ENCODE results near the gene CCN2.

Gene CCN2

GRCh38 chr6:131937703-131938631 lies 13.2 kb downstream of the CCN2 start:
- no peak overlapping the region for H2AFZ ChIP-seq (ENCODE audit: low read depth, low read length)
- no peaks in the 10 kb centered on the region for H3K9me3 ChIP-seq (ENCODE audit: insufficient read depth, low read length)
- no peaks in the 10 kb centered on the region for H3K27me3 ChIP-seq (ENCODE audit: low read depth, low read length)
- H3K4me1 ChIP-seq (ENCODE audit: low read length): no peaks in the 10 kb centered on the region
- TF ChIP-seq, protein P1, sequence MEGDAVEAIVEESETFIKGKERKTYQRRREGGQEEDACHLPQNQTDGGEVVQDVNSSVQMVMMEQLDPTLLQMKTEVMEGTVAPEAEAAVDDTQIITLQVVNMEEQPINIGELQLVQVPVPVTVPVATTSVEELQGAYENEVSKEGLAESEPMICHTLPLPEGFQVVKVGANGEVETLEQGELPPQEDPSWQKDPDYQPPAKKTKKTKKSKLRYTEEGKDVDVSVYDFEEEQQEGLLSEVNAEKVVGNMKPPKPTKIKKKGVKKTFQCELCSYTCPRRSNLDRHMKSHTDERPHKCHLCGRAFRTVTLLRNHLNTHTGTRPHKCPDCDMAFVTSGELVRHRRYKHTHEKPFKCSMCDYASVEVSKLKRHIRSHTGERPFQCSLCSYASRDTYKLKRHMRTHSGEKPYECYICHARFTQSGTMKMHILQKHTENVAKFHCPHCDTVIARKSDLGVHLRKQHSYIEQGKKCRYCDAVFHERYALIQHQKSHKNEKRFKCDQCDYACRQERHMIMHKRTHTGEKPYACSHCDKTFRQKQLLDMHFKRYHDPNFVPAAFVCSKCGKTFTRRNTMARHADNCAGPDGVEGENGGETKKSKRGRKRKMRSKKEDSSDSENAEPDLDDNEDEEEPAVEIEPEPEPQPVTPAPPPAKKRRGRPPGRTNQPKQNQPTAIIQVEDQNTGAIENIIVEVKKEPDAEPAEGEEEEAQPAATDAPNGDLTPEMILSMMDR (IDR thresholded peaks at IDR 0.05; ENCODE audit: low read depth, low read length): no peak
- no peak for TF ChIP-seq EZH2phosphoT487 (IDR thresholded peaks at IDR 0.05; ENCODE audit: low read depth)
- no peaks in the 10 kb centered on the region for H3K36me3 ChIP-seq (replicated peaks; ENCODE audit: low read depth, low read length)
- no peak overlapping the region for H3K4me2 ChIP-seq (ENCODE audit: low read length)
- H4K20me1 ChIP-seq (ENCODE audit: insufficient read depth, low read length): no peaks in the 10 kb centered on the region
- no peak overlapping the region for H3K4me3 ChIP-seq (ENCODE audit: low read length)
- no peak overlapping the region for H3K27ac ChIP-seq (ENCODE audit: low read length)
- no peaks in the 10 kb centered on the region for H3K79me2 ChIP-seq (ENCODE audit: low read length)
- H3K9ac ChIP-seq (ENCODE audit: low read length): no peak overlapping the region

DNA sequence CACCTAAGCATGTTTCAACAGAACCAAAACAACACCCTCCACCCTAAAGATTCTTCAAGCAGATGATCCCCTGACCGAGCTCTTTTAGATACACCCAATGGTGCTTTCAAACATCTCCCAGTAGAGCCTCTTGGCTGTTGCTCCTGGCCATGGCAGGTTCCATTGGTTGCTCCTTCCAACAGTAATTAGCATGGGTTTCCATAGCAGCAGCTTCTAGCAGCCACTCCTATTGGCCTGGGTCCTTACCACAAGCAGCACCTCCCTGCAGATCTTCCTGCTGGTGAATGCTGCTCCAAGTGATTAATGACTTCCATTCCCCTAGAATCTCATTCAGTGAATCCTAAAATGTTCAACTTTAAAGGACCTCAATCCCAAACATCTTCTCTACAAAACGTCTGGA lies 13.9 kb downstream of the CCN2 start:
- Histone ChIP-seq H3K9ac (ENCODE audit: low read length) (no peak overlapping the region), H3K36me3 (replicated peaks; ENCODE audit: low read depth, low read length) (no peaks in the 10 kb centered on the region), H3K79me2 (ENCODE audit: low read length) (no peaks in the 10 kb centered on the region), H3K9me3 (ENCODE audit: insufficient read depth, low read length) (no peaks in the 10 kb centered on the region), H3K4me3 (ENCODE audit: low read length) (no peak overlapping the region), H3K27me3 (ENCODE audit: low read depth, low read length) (no peaks in the 10 kb centered on the region), H3K27ac (ENCODE audit: low read length) (no peak overlapping the region), H4K20me1 (ENCODE audit: insufficient read depth, low read length) (no peaks in the 10 kb centered on the region), H2AFZ (ENCODE audit: low read depth, low read length) (no peak overlapping the region), H3K4me1 (ENCODE audit: low read length) (no peaks in the 10 kb centered on the region), H3K4me2 (ENCODE audit: low read length) (no peak overlapping the region)
- TF ChIP-seq, protein P1 (IDR thresholded peaks at IDR 0.05; ENCODE audit: low read depth, low read length): no peak
- no peak for TF ChIP-seq EZH2phosphoT487 (IDR thresholded peaks at IDR 0.05; ENCODE audit: low read depth)

GRCh38 chr6:131936156-131936555 lies 15.0 kb downstream of the CCN2 start:
- Histone ChIP-seq H3K27ac (ENCODE audit: low read length) (no peak overlapping the region), H3K4me3 (ENCODE audit: low read length) (no peak overlapping the region), H3K9me3 (ENCODE audit: insufficient read depth, low read length) (no peaks in the 10 kb centered on the region), H2AFZ (ENCODE audit: low read depth, low read length) (no peak overlapping the region), H3K9ac (ENCODE audit: low read length) (no peak overlapping the region), H3K4me1 (ENCODE audit: low read length) (no peaks in the 10 kb centered on the region), H3K36me3 (replicated peaks; ENCODE audit: low read depth, low read length) (no peaks in the 10 kb centered on the region), H3K4me2 (ENCODE audit: low read length) (no peak overlapping the region), H3K27me3 (ENCODE audit: low read depth, low read length) (no peaks in the 10 kb centered on the region), H3K79me2 (ENCODE audit: low read length) (no peaks in the 10 kb centered on the region), H4K20me1 (ENCODE audit: insufficient read depth, low read length) (no peaks in the 10 kb centered on the region)
- TF ChIP-seq, protein P1 (IDR thresholded peaks at IDR 0.05; ENCODE audit: low read depth, low read length): no peak
- no peak for TF ChIP-seq EZH2phosphoT487 (IDR thresholded peaks at IDR 0.05; ENCODE audit: low read depth)

DNA sequence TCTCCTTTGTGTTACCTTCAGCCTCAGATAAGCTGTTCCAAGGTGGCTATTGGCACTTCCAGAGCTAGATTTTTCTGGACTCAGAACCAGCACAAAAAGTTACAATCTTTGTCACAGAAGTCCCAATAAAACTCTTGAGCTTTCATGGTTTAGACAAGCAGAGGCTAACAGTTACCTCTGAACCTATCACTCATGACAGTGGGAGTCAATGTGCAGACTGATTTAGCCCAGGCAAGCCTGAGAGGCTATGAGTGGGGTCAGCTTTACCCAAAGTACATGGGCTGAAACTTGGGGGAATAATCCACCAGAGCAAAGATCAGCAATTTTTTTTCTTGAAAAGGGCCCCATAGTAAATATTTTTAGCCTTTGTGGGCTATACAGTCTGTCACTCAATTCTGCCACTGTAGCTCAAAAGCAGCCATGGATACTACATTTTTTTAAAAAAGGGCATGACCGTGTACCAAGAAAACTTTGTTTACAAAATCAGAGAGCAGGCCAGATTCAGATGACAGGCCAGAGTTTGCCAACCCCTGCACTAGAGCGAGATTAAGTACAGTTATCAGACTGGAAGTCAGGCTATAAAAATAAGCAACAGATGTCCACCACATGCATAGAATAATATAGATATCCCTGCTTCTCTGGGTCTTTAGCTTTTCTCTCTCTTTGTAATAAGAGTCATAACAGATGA lies 20.0 kb downstream of the CCN2 start:
- Histone ChIP-seq H3K4me2 (ENCODE audit: low read length) (no peak overlapping the region), H3K9ac (ENCODE audit: low read length) (no peak overlapping the region), H3K4me3 (ENCODE audit: low read length) (no peak overlapping the region), H4K20me1 (ENCODE audit: insufficient read depth, low read length) (no peaks in the 10 kb centered on the region), H3K9me3 (ENCODE audit: insufficient read depth, low read length) (no peaks in the 10 kb centered on the region), H3K27ac (ENCODE audit: low read length) (no peak overlapping the region), H3K36me3 (replicated peaks; ENCODE audit: low read depth, low read length) (no peaks in the 10 kb centered on the region), H2AFZ (ENCODE audit: low read depth, low read length) (no peak overlapping the region), H3K27me3 (ENCODE audit: low read depth, low read length) (no peaks in the 10 kb centered on the region), H3K79me2 (ENCODE audit: low read length) (no peaks in the 10 kb centered on the region), H3K4me1 (ENCODE audit: low read length) (no peaks in the 10 kb centered on the region)
- TF ChIP-seq, protein P1 (IDR thresholded peaks at IDR 0.05; ENCODE audit: low read depth, low read length): no peak
- no peak for TF ChIP-seq EZH2phosphoT487 (IDR thresholded peaks at IDR 0.05; ENCODE audit: low read depth)
